Smooth muscle cell (in vitro differentiated cells): ENCODE measurements around the gene GTF3C5. TPM values are rescaled to one million over a fixed set of nuclear protein-coding genes. Genes with fewer than 3 reads are reported as not detected.
A peak's percentile ranks its signal among the peaks of the same experiment; 100 is the strongest.

ENCODE experiments used
- DNase-seq: peaks from one replicate; lab custom pipeline; 2025; ENCODE audit not compliant: unreplicated experiment; lab: John Stamatoyannopoulos, UW
- H2AFZ ChIP-seq: fragments of 200-600 bp; sonication (generic); 2 replicates; pipeline ENCODE4 v1.6.0; 2016; ENCODE audit warnings: antibody characterized with exemption, low read depth, mild to moderate bottlenecking
- H3F3A ChIP-seq: fragments of 200-600 bp; sonication (generic); 2 replicates; pipeline ENCODE4 v1.6.0; 2017; ENCODE audit warnings: antibody characterized with exemption, low read depth
- H3K27ac ChIP-seq: fragments of 200-600 bp; sonication (generic); 2 replicates; pipeline ENCODE4 v1.5.1; 2016; ENCODE audit warnings: low read depth, mild to moderate bottlenecking
- H3K27me3 ChIP-seq: fragments of 200-600 bp; sonication (generic); 2 replicates; pipeline ENCODE4 v1.6.1; 2016; ENCODE audit warnings: low read depth, mild to moderate bottlenecking
- H3K36me3 ChIP-seq: fragments of 200-600 bp; sonication (generic); 2 replicates; pipeline ENCODE4 v1.5.1; 2016; ENCODE audit warnings: low read depth
- H3K4me1 ChIP-seq: fragments of 200-600 bp; sonication (generic); 2 replicates; pipeline ENCODE4 v1.5.1; 2016; ENCODE audit warnings: low read depth
- H3K4me2 ChIP-seq: fragments of 200-600 bp; sonication (generic); 2 replicates; pipeline ENCODE4 v1.6.0; 2016; ENCODE audit warnings: mild to moderate bottlenecking
- H3K4me3 ChIP-seq: fragments of 200-600 bp; sonication (generic); 2 replicates; pipeline ENCODE4 v1.5.1; 2016; ENCODE audit warnings: mild to moderate bottlenecking
- H3K79me2 ChIP-seq: fragments of 200-600 bp; sonication (generic); 2 replicates; pipeline ENCODE4 v1.6.0; 2016; ENCODE audit warnings: low read depth, mild to moderate bottlenecking
- H3K9ac ChIP-seq: fragments of 200-600 bp; sonication (generic); 2 replicates; pipeline ENCODE4 v1.6.0; 2016; ENCODE audit warnings: low read depth
- H3K9me3 ChIP-seq: fragments of 200-600 bp; sonication (generic); replicated peaks from 2 replicates; pipeline ENCODE4 v1.5.1; 2016; ENCODE audit warnings: low read depth
- H4K20me1 ChIP-seq: fragments of 200-600 bp; sonication (generic); 2 replicates; pipeline ENCODE4 v1.6.0; 2016; ENCODE audit warnings: low read depth
- CTCF ChIP-seq: fragments of 200-600 bp; sonication (generic); IDR thresholded peaks from 2 replicates; pipeline ENCODE4 v1.5.1; 2017; ENCODE audit warnings: borderline replicate concordance, mild to moderate bottlenecking, antibody characterized with exemption; ENCODE audit not compliant: insufficient read depth, poor library complexity, severe bottlenecking
- WGBS: methylation state at CpG from one replicate; pipeline ENCODE4 v1.1.7; 2016; ENCODE audit warnings: low lambda C conversion rate; 5-methylcytosine and 5-hydroxymethylcytosine counted together
- polyA plus RNA-seq: library from polyadenylated mRNA; unstranded; fragments of >200 nt; fragmentation: Nextera tagmentation; extraction: Ambion mirVana; gene quantifications from 2 replicates; pipeline ENCODE4 v1.2.1, GENCODE V29; 2016
- total RNA-seq: library from RNA; depleted of rRNA; stranded (reverse); fragments of >200 nt; gene quantifications from 2 replicates; pipeline ENCODE4 v1.2.3, GENCODE V29; 2014

GTF3C5 gene
- total and polyA plus RNA-seq, 2 experiments from 2014 or later, result 44.2 to 59.0 TPM

- Histone ChIP-seq H3K27ac (no peak overlapping the region), H3K9ac (no peak overlapping the region), H3K36me3 (no peaks in the 10 kb centered on the region), H3K9me3 (no peaks in the 10 kb centered on the region), H3F3A (peaks cover 4% of the 10 kb centered on the region), H3K27me3 (no peaks in the 10 kb centered on the region), H2AFZ (no peak overlapping the region), H3K79me2 (peaks cover 33% of the 10 kb centered on the region), H3K4me2 (no peak overlapping the region), H3K4me1 (peaks cover 25% of the 10 kb centered on the region), H3K4me3 (no peak overlapping the region), H4K20me1 (peaks cover 10% of the 10 kb centered on the region)
- 91% methylated on average over 3 of the region's 3 CpGs for WGBS
- TF ChIP-seq CTCF, result no peak
- DNase-seq, result no peak
These were observed 2.6 kb upstream of the GTF3C5 start for GRCh38 chr9:133028221-133028620.

- no peaks in the 10 kb centered on the region for H3K9me3 ChIP-seq
- H4K20me1 ChIP-seq, result peaks cover 24% of the 10 kb centered on the region
- peaks cover 51% of the 10 kb centered on the region for H3K79me2 ChIP-seq
- peak overlapping the region; percentile 90 for H3K9ac ChIP-seq
- 2% methylated on average over 28 of the region's 28 CpGs for WGBS
- H3K27ac ChIP-seq, result peak overlapping the region; percentile 74
- TF ChIP-seq CTCF, result no peak
- peaks cover 25% of the 10 kb centered on the region for H3K4me1 ChIP-seq
- H3K27me3 ChIP-seq, result no peaks in the 10 kb centered on the region
- DNase-seq, result no peak
- peak overlapping the region; percentile 77 for H3K4me3 ChIP-seq
- peak overlapping the region; percentile 91 for H3K4me2 ChIP-seq
- H3K36me3 ChIP-seq, result no peaks in the 10 kb centered on the region
- H2AFZ ChIP-seq, result peak overlapping the region; percentile 86
- H3F3A ChIP-seq, result peaks cover 4% of the 10 kb centered on the region
These were observed 842 bp upstream of the GTF3C5 start for GRCh38 chr9:133029994-133030316.

GRCh38 chr9:133031130-133031422 is 279 bp downstream of the GTF3C5 start:
- DNase-seq, result no peak
- H3K79me2 ChIP-seq, result peaks cover 62% of the 10 kb centered on the region
- no peaks in the 10 kb centered on the region for H3K36me3 ChIP-seq
- H3K9ac ChIP-seq, result peak overlapping the region; percentile 86
- H4K20me1 ChIP-seq, result peaks cover 35% of the 10 kb centered on the region
- H2AFZ ChIP-seq, result peak overlapping the region; percentile 64
- under 1% methylated on average over 16 of the region's 16 CpGs for WGBS
- TF ChIP-seq CTCF, result no peak
- H3K4me2 ChIP-seq, result peak overlapping the region; percentile 85
- H3K4me3 ChIP-seq, result peak overlapping the region; percentile 77
- H3F3A ChIP-seq, result peaks cover 4% of the 10 kb centered on the region
- no peaks in the 10 kb centered on the region for H3K27me3 ChIP-seq
- H3K9me3 ChIP-seq, result no peaks in the 10 kb centered on the region
- peak overlapping the region; percentile 79 for H3K27ac ChIP-seq
- peaks cover 25% of the 10 kb centered on the region for H3K4me1 ChIP-seq

- TF ChIP-seq CTCF, result no peak
- Histone ChIP-seq H3K36me3 (no peaks in the 10 kb centered on the region), H3K9ac (peak overlapping the region; percentile 86), H2AFZ (no peak overlapping the region), H4K20me1 (peaks cover 39% of the 10 kb centered on the region), H3K9me3 (no peaks in the 10 kb centered on the region), H3K79me2 (peaks cover 66% of the 10 kb centered on the region), H3F3A (peaks cover 4% of the 10 kb centered on the region), H3K27me3 (no peaks in the 10 kb centered on the region), H3K4me2 (peak overlapping the region; percentile 85), H3K4me1 (peaks cover 25% of the 10 kb centered on the region), H3K4me3 (peak overlapping the region; percentile 77), H3K27ac (peak overlapping the region; percentile 79)
- DNase-seq, result no peak
- 18% methylated on average over 10 of the region's 10 CpGs for WGBS
These were observed 707 bp downstream of the GTF3C5 start for GRCh38 chr9:133031496-133031911.
